OCI-LY1 (cell line): Measurements from ENCODE around the gene PLPPR3.

Experiments used
- H2AFZ ChIP-seq: fragments of 200-600 bp; sonication (generic), shearing (Covaris generic); 2 replicates; pipeline ENCODE4 v1.6.0; 2014; ENCODE audit warnings: antibody characterized with exemption, mild to moderate bottlenecking, low read length
- H3F3A ChIP-seq: fragments of 200-600 bp; sonication (generic), shearing (Covaris generic); 2 replicates; pipeline ENCODE4 v1.6.0; 2014; ENCODE audit warnings: mild to moderate bottlenecking, antibody characterized with exemption, low read length, moderate library complexity; ENCODE audit not compliant: insufficient read depth
- H3K27ac ChIP-seq: fragments of 200-600 bp; sonication (generic); 2 replicates; pipeline ENCODE4 v1.5.1; 2014; ENCODE audit warnings: low read length, mixed run types, mild to moderate bottlenecking, low read depth; ENCODE audit not compliant: poor library complexity, severe bottlenecking
- H3K27me3 ChIP-seq: fragments of 200-600 bp; sonication (generic); 2 replicates; pipeline ENCODE4 v1.6.0; 2014; ENCODE audit warnings: antibody characterized with exemption, mild to moderate bottlenecking, low read length, moderate library complexity; ENCODE audit not compliant: insufficient read depth
- H3K36me3 ChIP-seq: fragments of 200-600 bp; sonication (generic); 2 replicates; pipeline ENCODE4 v1.6.1; 2014; ENCODE audit warnings: mild to moderate bottlenecking, antibody characterized with exemption, low read length, moderate library complexity, mixed read lengths; ENCODE audit not compliant: insufficient read depth
- H3K4me1 ChIP-seq: fragments of 200-600 bp; sonication (generic); 2 replicates; pipeline ENCODE4 v1.5.1; 2014; ENCODE audit warnings: mild to moderate bottlenecking, low read length, moderate library complexity; ENCODE audit not compliant: insufficient read depth, severe bottlenecking
- H3K4me2 ChIP-seq: fragments of 200-600 bp; sonication (generic), shearing (Covaris generic); 2 replicates; pipeline ENCODE4 v1.6.1; 2014; ENCODE audit warnings: low read length
- H3K4me3 ChIP-seq: fragments of 200-600 bp; sonication (generic); 2 replicates; pipeline ENCODE4 v1.5.1; 2014; ENCODE audit warnings: low read length, low read depth, mild to moderate bottlenecking, mixed read lengths; ENCODE audit not compliant: poor library complexity, severe bottlenecking
- H3K79me2 ChIP-seq: fragments of 200-600 bp; shearing (Covaris generic); 2 replicates; pipeline ENCODE4 v1.6.1; 2016; ENCODE audit warnings: mixed run types, low read length, mixed read lengths; ENCODE audit not compliant: insufficient read depth
- H3K9ac ChIP-seq: fragments of 200-600 bp; sonication (generic), shearing (Covaris generic); 2 replicates; pipeline ENCODE4 v1.6.1; 2014; ENCODE audit warnings: mild to moderate bottlenecking, low read length, mixed read lengths
- H3K9me2 ChIP-seq: fragments of 200-600 bp; sonication (generic), shearing (Covaris generic); 2 replicates; pipeline ENCODE4 v1.6.1; 2014; ENCODE audit warnings: low read depth, mild to moderate bottlenecking, low read length, mixed read lengths
- H3K9me3 ChIP-seq: fragments of 200-600 bp; shearing (Covaris generic); 2 replicates; pipeline ENCODE4 v1.6.1; 2014; ENCODE audit warnings: low read length, mixed read lengths
- H4K20me1 ChIP-seq: fragments of 200-600 bp; sonication (generic), shearing (Covaris generic); 2 replicates; pipeline ENCODE4 v1.6.0; 2016; ENCODE audit warnings: mild to moderate bottlenecking, low read length; ENCODE audit not compliant: insufficient read depth
- CTCF ChIP-seq: fragments of 200-600 bp; sonication (generic), shearing (Covaris generic); IDR thresholded peaks from 2 replicates; pipeline ENCODE4 v1.5.1; 2017; ENCODE audit warnings: mild to moderate bottlenecking, antibody characterized with exemption, low read length, moderate library complexity, mixed read lengths
- EZH2 ChIP-seq: fragments of 200-600 bp; sonication (generic), shearing (Covaris generic); IDR thresholded peaks from 2 replicates; pipeline ENCODE4 v1.8.0; 2017; ENCODE audit warnings: borderline replicate concordance, mixed run types, mild to moderate bottlenecking, antibody characterized with exemption, low read length, moderate library complexity, mixed read lengths

PLPPR3 gene

DNA sequence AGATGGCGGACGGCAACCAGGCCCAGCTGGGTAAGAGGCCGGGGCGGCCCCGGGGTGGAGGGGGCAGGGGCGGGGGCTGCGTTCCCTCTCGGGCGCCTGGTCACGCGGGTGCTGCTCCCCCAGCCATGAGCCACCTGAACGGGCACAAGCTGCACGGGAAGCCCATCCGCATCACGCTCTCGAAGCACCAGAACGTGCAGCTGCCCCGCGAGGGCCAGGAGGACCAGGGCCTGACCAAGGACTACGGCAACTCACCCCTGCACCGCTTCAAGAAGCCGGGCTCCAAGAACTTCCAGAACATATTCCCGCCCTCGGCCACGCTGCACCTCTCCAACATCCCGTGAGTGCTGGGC lies 13.4 kb downstream of the PLPPR3 start:
- Histone ChIP-seq H3F3A (peaks cover 3% of the 10 kb centered on the region; the same call in 1 of the 2 replicates), H4K20me1 (no peaks in the 10 kb centered on the region), H3K9me3 (no peaks in the 10 kb centered on the region), H3K27me3 (no peaks in the 10 kb centered on the region), H2AFZ (no peak overlapping the region), H3K79me2 (peaks cover 2% of the 10 kb centered on the region; the same call in 1 of the 2 replicates), H3K9ac (no peak overlapping the region), H3K27ac (no peak overlapping the region), H3K4me1 (no peaks in the 10 kb centered on the region), H3K4me3 (no peak overlapping the region), H3K9me2 (no peaks in the 10 kb centered on the region), H3K4me2 (no peak overlapping the region), H3K36me3 (peaks cover 95% of the 10 kb centered on the region)
- TF ChIP-seq CTCF (no peak), EZH2 (no peak)

GRCh38 chr19:807627-808422 lies 13.9 kb downstream of the PLPPR3 start:
- peaks cover 3% of the 10 kb centered on the region; the same call in 1 of the 2 replicates for H3F3A ChIP-seq
- peaks cover 8% of the 10 kb centered on the region for H3K79me2 ChIP-seq
- no peaks in the 10 kb centered on the region for H4K20me1 ChIP-seq
- no peaks in the 10 kb centered on the region for H3K27me3 ChIP-seq
- TF ChIP-seq EZH2 (no peak), CTCF (no peak)
- no peaks in the 10 kb centered on the region for H3K4me1 ChIP-seq
- no peak overlapping the region for H2AFZ ChIP-seq
- H3K9ac ChIP-seq: no peak overlapping the region
- H3K9me3 ChIP-seq: no peaks in the 10 kb centered on the region
- no peak overlapping the region for H3K4me2 ChIP-seq
- no peak overlapping the region for H3K4me3 ChIP-seq
- no peaks in the 10 kb centered on the region for H3K9me2 ChIP-seq
- H3K27ac ChIP-seq: no peak overlapping the region
- peaks cover 95% of the 10 kb centered on the region for H3K36me3 ChIP-seq

DNA sequence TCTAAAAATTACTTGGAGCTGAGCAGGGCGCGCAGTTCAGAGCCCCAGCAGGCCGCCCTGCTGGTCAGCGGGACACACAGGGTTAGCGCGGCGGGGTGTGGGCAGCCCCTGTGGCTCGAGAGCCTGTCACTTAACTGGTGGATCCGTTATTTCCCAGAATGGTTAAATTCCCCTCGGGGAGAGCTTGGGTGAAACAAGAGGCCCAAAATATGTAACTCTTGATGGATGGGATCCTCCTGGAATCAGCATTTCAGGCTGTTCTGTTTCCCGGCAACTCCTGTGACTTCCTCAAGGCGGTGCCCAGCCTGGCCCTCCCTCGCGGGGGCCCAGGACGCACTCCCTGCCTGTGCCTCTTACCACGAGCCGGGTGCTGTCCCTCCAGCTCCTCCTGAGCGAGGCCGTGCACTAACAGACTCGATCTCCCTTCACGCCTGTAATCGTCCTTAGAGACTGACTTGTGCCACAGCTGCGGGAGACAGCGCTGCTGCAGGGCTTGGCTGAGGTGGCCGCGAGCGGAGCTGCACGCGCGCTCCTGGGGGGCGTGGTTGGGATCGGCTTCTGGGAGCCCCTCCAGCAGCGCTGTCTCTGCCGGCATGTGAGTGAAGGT lies 14.8 kb downstream of the PLPPR3 start:
- Histone ChIP-seq H3K36me3 (peaks cover 99% of the 10 kb centered on the region), H3K27ac (no peak overlapping the region), H3K27me3 (no peaks in the 10 kb centered on the region), H3F3A (peaks cover 3% of the 10 kb centered on the region; the same call in 1 of the 2 replicates), H3K79me2 (peaks cover 17% of the 10 kb centered on the region), H2AFZ (no peak overlapping the region), H3K9ac (no peak overlapping the region), H3K9me2 (no peaks in the 10 kb centered on the region), H3K4me3 (no peak overlapping the region), H3K4me1 (no peaks in the 10 kb centered on the region), H3K9me3 (no peaks in the 10 kb centered on the region), H4K20me1 (no peaks in the 10 kb centered on the region), H3K4me2 (no peak overlapping the region)
- TF ChIP-seq CTCF (no peak), EZH2 (no peak)
